Suprapubic skin (tissue), 4 donors: Measurements from ENCODE around the gene EVL. TPM values are rescaled to one million over a fixed set of nuclear protein-coding genes. Genes with fewer than 3 reads are reported as not detected.

Experiments used
- DNase-seq, 2 donors: peaks; one replicate each; pipeline ENCODE4 v3.0.0-alpha.2; 2019; ENCODE audit warnings: low spot score in 2 of 2
- H3K27ac ChIP-seq: fragments of 200-600 bp; sonication (generic); one replicate; pipeline ENCODE4 v1.5.1; 2019
- H3K27me3 ChIP-seq: fragments of 200-600 bp; sonication (generic); one replicate; pipeline ENCODE4 v1.5.1; 2019
- H3K36me3 ChIP-seq: fragments of 200-600 bp; sonication (generic); one replicate; pipeline ENCODE4 v1.5.1; 2019
- H3K4me1 ChIP-seq: fragments of 200-600 bp; sonication (generic); one replicate; pipeline ENCODE4 v1.5.1; 2019
- H3K4me3 ChIP-seq: fragments of 200-600 bp; sonication (generic); one replicate; pipeline ENCODE4 v1.5.1; 2019; ENCODE audit warnings: mild to moderate bottlenecking
- H3K9me3 ChIP-seq: fragments of 200-600 bp; sonication (generic); one replicate; pipeline ENCODE4 v1.5.1; 2019
- EP300 ChIP-seq: sonication (generic); formaldehyde crosslinking; IDR thresholded peaks from one replicate; pipeline ENCODE4 v1.6.1; 2017; ENCODE audit warnings: antibody characterized with exemption
- POLR2A ChIP-seq, 2 donors: fragments of 450-650 bp; IDR thresholded peaks; one replicate each; pipeline ENCODE4 v1.6.1; 2017; ENCODE audit warnings: antibody characterized with exemption in 2 of 2, mild to moderate bottlenecking in 2 of 2, moderate library complexity in 2 of 2
- POLR2AphosphoS5 ChIP-seq, 3 donors: sonication (generic); formaldehyde crosslinking; IDR thresholded peaks; one replicate each; pipeline ENCODE4 v1.6.1; 2017; ENCODE audit warnings: antibody characterized with exemption in 3 of 3
- WGBS: methylation state at CpG from one replicate; pipeline ENCODE4 v1.1.5; 2018; 5-methylcytosine and 5-hydroxymethylcytosine counted together
- total RNA-seq, 4 donors: library from RNA; depleted of rRNA; stranded (reverse); fragments of >200 nt; gene quantifications; one replicate each; pipeline ENCODE4 v1.1.0, GENCODE V29; 2016
- TF ChIP-seq, protein P1 (sequence below), 2 donors: fragments of 200-600 bp in 1 of 2; fragments of 450-650 bp in 1 of 2; sonication (generic) in 1 of 2; IDR thresholded peaks; one replicate each; pipeline ENCODE4 v1.5.1; 2016 to 2019; ENCODE audit warnings: antibody characterized with exemption in 2 of 2, mild to moderate bottlenecking in 1 of 2, moderate library complexity in 1 of 2

The EVL gene
- total RNA-seq, 4 donors from 2014 or later = 48.8 to 80.0 (median 61.4) TPM

DNA sequence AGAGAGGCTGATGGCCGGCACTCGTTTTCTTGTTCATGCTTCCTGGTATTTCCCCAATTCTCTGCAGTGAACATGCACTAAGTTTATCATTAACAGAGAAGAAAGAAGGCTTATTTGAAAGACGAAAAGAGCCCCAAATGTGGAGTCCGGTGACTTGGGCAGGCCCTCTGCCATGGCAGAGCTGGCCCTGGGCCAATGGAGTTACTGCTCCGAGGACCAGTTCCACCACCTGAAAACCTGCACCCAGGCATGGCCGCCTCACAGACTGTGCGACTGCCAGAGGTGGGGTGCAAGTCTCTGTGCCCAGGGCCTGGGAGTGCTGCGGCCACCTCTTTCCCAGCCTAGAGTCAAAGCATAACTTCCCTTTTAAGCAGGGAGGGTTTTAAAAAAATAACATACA, 69.4 kb downstream of the EVL start:
- Histone ChIP-seq H3K4me3 (no peak overlapping the region), H3K36me3 (peaks cover 39% of the 10 kb centered on the region), H3K9me3 (no peaks in the 10 kb centered on the region), H3K4me1 (peaks cover 32% of the 10 kb centered on the region), H3K27me3 (no peaks in the 10 kb centered on the region), H3K27ac (no peak overlapping the region)
- DNase-seq = no peak
- TF ChIP-seq POLR2A (IDR thresholded peaks at IDR 0.05) = no peak
- TF ChIP-seq EP300 = no peak
- TF ChIP-seq, protein P1, sequence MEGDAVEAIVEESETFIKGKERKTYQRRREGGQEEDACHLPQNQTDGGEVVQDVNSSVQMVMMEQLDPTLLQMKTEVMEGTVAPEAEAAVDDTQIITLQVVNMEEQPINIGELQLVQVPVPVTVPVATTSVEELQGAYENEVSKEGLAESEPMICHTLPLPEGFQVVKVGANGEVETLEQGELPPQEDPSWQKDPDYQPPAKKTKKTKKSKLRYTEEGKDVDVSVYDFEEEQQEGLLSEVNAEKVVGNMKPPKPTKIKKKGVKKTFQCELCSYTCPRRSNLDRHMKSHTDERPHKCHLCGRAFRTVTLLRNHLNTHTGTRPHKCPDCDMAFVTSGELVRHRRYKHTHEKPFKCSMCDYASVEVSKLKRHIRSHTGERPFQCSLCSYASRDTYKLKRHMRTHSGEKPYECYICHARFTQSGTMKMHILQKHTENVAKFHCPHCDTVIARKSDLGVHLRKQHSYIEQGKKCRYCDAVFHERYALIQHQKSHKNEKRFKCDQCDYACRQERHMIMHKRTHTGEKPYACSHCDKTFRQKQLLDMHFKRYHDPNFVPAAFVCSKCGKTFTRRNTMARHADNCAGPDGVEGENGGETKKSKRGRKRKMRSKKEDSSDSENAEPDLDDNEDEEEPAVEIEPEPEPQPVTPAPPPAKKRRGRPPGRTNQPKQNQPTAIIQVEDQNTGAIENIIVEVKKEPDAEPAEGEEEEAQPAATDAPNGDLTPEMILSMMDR (IDR thresholded peaks at IDR 0.05) = no peak
- TF ChIP-seq POLR2AphosphoS5 (IDR thresholded peaks at IDR 0.05) = no peak
- WGBS = 85% methylated on average over 8 of the region's 8 CpGs

- 88% methylated on average over 8 of the region's 9 CpGs for WGBS
- DNase-seq = no peak
- Histone ChIP-seq H3K36me3 (peaks cover 39% of the 10 kb centered on the region), H3K27me3 (no peaks in the 10 kb centered on the region), H3K27ac (no peak overlapping the region), H3K4me3 (no peak overlapping the region), H3K9me3 (no peaks in the 10 kb centered on the region), H3K4me1 (peaks cover 28% of the 10 kb centered on the region)
- TF ChIP-seq EP300 (no peak), POLR2AphosphoS5 (IDR thresholded peaks at IDR 0.05) (no peak), POLR2A (IDR thresholded peaks at IDR 0.05) (no peak)
- TF ChIP-seq, protein P1 (IDR thresholded peaks at IDR 0.05) = no peak
Observed at GRCh38 chr14:100135073-100135472, 69.9 kb downstream of the EVL start.

DNA sequence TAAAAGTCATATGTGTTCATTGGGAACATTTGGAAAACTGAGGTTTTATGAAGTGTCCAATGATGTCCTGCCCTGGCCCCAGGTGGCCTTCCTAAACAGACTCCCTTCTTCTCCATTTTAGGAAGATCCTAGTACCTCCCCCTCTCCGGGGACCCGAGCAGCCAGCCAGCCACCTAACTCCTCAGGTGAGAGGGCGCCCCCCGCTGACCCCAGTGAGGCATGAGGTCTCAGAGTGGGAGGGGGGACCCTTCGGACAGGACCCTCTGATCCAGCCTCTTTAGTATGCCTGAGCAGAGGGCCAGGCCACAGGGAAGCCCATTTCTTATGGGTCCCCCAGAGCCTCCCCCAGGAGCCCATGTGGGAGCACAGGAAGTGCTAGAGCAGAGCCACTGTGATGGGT, 70.6 kb downstream of the EVL start:
- TF ChIP-seq, protein P1 (IDR thresholded peaks at IDR 0.05) = no peak
- TF ChIP-seq POLR2A (IDR thresholded peaks at IDR 0.05) (no peak), EP300 (no peak), POLR2AphosphoS5 (IDR thresholded peaks at IDR 0.05) (no peak)
- Histone ChIP-seq H3K4me3 (no peak overlapping the region), H3K27ac (no peak overlapping the region), H3K36me3 (peaks cover 39% of the 10 kb centered on the region), H3K27me3 (no peaks in the 10 kb centered on the region), H3K4me1 (peaks cover 20% of the 10 kb centered on the region), H3K9me3 (no peaks in the 10 kb centered on the region)
- 94% methylated on average over 5 of the region's 5 CpGs for WGBS
- DNase-seq = no peak

- H3K27ac ChIP-seq = no peak overlapping the region
- no peak overlapping the region for H3K4me3 ChIP-seq
- TF ChIP-seq POLR2AphosphoS5 (IDR thresholded peaks at IDR 0.05) (no peak), POLR2A (IDR thresholded peaks at IDR 0.05) (no peak), EP300 (no peak)
- TF ChIP-seq, protein P1 (IDR thresholded peaks at IDR 0.05) = no peak
- DNase-seq = no peak
- no peaks in the 10 kb centered on the region for H3K27me3 ChIP-seq
- peaks cover 39% of the 10 kb centered on the region for H3K36me3 ChIP-seq
- WGBS = 100% methylated on average over 3 of the region's 8 CpGs
- no peaks in the 10 kb centered on the region for H3K9me3 ChIP-seq
- H3K4me1 ChIP-seq = peaks cover 8% of the 10 kb centered on the region
Observed at GRCh38 chr14:100137173-100137572, 72.0 kb downstream of the EVL start.

GRCh38 chr14:100138082-100138787, 73.0 kb downstream of the EVL start:
- H3K27ac ChIP-seq = no peak overlapping the region
- 85% methylated on average over 7 of the region's 8 CpGs for WGBS
- peaks cover under 1% of the 10 kb centered on the region for H3K4me1 ChIP-seq
- no peaks in the 10 kb centered on the region for H3K9me3 ChIP-seq
- no peaks in the 10 kb centered on the region for H3K27me3 ChIP-seq
- no peak overlapping the region for H3K4me3 ChIP-seq
- no peak for DNase-seq
- peaks cover 42% of the 10 kb centered on the region for H3K36me3 ChIP-seq
- TF ChIP-seq POLR2A (IDR thresholded peaks at IDR 0.05) (no peak), EP300 (no peak), POLR2AphosphoS5 (IDR thresholded peaks at IDR 0.05) (no peak)
- TF ChIP-seq, protein P1 (IDR thresholded peaks at IDR 0.05) = no peak
